SH-SY5Y (cell line): ENCODE measurements around the gene SATB1.
A peak's percentile ranks its signal among the peaks of the same experiment; 100 is the strongest.

ENCODE experiments used
- GATA2 ChIP-seq: IDR thresholded peaks from 2 replicates; pipeline ENCODE4 v1.6.1; 2011; ENCODE audit warnings: mild to moderate bottlenecking, low read depth, low read length
- GATA3 ChIP-seq: IDR thresholded peaks from 2 replicates; pipeline ENCODE4 v1.6.1; 2011; ENCODE audit warnings: low read depth, mild to moderate bottlenecking, low read length, moderate library complexity

DNA sequence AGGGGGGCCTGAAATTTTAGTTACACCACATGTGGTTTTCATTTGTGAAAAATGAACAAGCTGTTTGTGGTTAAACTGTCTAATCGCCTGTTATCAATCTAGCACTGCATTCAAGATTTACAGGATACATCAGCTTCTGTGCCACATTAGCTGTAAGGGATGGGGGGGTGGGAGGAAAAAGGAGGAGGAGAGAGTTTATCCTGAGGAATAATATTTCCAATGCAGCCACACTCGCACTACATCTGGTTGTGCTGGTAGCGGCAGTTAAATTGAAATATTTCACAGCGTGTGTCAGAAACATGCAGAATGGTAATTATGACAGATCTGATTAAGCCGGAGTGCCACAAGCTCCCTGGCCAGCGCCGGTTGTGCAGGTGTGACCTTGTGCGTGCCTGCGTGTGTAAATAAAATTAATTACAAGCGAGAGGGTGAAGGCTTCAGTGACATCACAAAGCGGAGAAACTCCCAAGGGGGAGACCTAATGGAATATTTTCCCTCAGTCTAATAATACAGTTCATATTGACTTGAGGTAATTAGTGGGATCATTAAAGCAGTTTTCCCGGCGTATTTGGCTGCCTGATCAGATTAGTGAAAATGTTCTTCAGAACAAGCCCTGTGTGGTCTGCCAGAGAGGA is 55.5 kb downstream of the SATB1 start:
- TF ChIP-seq GATA2 (peak; percentile 78), GATA3 (peak; percentile 93)
